HEK293T (cell line): ENCODE data around the gene NCKIPSD.
"Not testable (repeated sequence)": the region's sequence is repeated elsewhere in the genome, so short reads cannot be mapped to it uniquely, and the experiment has no call there.

ENCODE experiments used
- ARNT ChIP-seq: fragments of 450-650 bp; IDR thresholded peaks from 2 replicates; pipeline ENCODE4 v1.6.1; 2017; ENCODE audit warnings: mild to moderate bottlenecking
- BHLHE40 ChIP-seq: fragments of 450-650 bp; IDR thresholded peaks from 2 replicates; pipeline ENCODE4 v1.6.1; 2016; ENCODE audit warnings: mild to moderate bottlenecking, moderate library complexity, borderline replicate concordance
- ELF4 ChIP-seq: fragments of 450-650 bp; IDR thresholded peaks from 2 replicates; pipeline ENCODE4 v1.6.1; 2017; ENCODE audit warnings: antibody characterized with exemption
- FOXA1 ChIP-seq: fragments of 450-650 bp; IDR thresholded peaks from 2 replicates; pipeline ENCODE4 v1.6.1; 2016; ENCODE audit warnings: mild to moderate bottlenecking
- FOXK2 ChIP-seq: fragments of 450-650 bp; IDR thresholded peaks from 2 replicates; pipeline ENCODE4 v1.6.1; 2016; ENCODE audit warnings: mild to moderate bottlenecking
- FOXM1 ChIP-seq: fragments of 450-650 bp; IDR thresholded peaks from 2 replicates; pipeline ENCODE4 v1.6.1; 2017; ENCODE audit warnings: mild to moderate bottlenecking, borderline replicate concordance
- L3MBTL2 ChIP-seq: fragments of 450-650 bp; conservative IDR thresholded peaks from 2 replicates; pipeline ENCODE4 v1.6.1; 2016; ENCODE audit warnings: mild to moderate bottlenecking
- NFRKB ChIP-seq: fragments of 450-650 bp; IDR thresholded peaks from 2 replicates; pipeline ENCODE4 v1.6.1; 2016; ENCODE audit warnings: mild to moderate bottlenecking, moderate library complexity
- SP1 ChIP-seq: fragments of 450-650 bp; IDR thresholded peaks from 2 replicates; pipeline ENCODE4 v1.6.1; 2017
- SUZ12 ChIP-seq: fragments of 450-650 bp; IDR thresholded peaks from 2 replicates; pipeline ENCODE4 v1.6.1; 2016; ENCODE audit warnings: mild to moderate bottlenecking
- TARDBP ChIP-seq: fragments of 450-650 bp; IDR thresholded peaks from 2 replicates; pipeline ENCODE4 v1.6.1; 2016
- ZNF384 ChIP-seq: fragments of 450-650 bp; IDR thresholded peaks from 2 replicates; pipeline ENCODE4 v1.6.1; 2016
- TF ChIP-seq, protein P1 (sequence below): fragments of 450-650 bp; IDR thresholded peaks from 2 replicates; pipeline ENCODE4 v1.6.1; 2016

DNA sequence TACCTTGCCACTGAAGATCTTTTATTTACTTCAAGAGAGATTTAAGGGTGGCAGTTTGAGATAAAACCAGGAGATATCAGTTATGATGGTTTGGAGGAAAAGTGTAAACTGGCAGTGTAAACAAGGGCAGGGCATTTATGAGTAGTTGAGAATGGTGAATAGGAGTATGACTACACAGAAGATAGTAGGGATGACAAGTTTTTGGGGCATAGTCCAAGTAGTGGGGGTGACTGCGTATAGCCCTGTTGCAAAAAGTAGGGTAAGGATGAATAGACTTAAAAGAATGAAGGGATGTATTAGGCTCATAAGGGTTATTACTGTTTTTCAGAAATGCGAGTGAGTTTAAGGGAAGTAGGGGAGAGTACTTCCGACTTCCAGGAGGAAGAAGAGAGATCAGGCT lies 37.6 kb upstream of the NCKIPSD start:
- not testable (repeated sequence) for TF ChIP-seq BHLHE40, TARDBP, SUZ12, ZNF384, NFRKB, ELF4, FOXA1, SP1, ARNT, FOXK2, FOXM1, L3MBTL2
- TF ChIP-seq, protein P1, sequence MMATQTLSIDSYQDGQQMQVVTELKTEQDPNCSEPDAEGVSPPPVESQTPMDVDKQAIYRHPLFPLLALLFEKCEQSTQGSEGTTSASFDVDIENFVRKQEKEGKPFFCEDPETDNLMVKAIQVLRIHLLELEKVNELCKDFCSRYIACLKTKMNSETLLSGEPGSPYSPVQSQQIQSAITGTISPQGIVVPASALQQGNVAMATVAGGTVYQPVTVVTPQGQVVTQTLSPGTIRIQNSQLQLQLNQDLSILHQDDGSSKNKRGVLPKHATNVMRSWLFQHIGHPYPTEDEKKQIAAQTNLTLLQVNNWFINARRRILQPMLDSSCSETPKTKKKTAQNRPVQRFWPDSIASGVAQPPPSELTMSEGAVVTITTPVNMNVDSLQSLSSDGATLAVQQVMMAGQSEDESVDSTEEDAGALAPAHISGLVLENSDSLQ: not testable (repeated sequence)
